GM19025 (cell line): ENCODE data around the gene RGL3.
"Not testable (repeated sequence)": the region's sequence is repeated elsewhere in the genome, so short reads cannot be mapped to it uniquely, and the experiment has no call there.

ENCODE experiments used
- ATAC-seq: cut with Tn5 transposase; IDR thresholded peaks from one replicate; pipeline ENCODE4 v1.9.1; 2021; ENCODE audit warnings: mild to moderate bottlenecking, low read depth, moderate library complexity; ENCODE audit not compliant: unreplicated experiment

The RGL3 gene, protein sequence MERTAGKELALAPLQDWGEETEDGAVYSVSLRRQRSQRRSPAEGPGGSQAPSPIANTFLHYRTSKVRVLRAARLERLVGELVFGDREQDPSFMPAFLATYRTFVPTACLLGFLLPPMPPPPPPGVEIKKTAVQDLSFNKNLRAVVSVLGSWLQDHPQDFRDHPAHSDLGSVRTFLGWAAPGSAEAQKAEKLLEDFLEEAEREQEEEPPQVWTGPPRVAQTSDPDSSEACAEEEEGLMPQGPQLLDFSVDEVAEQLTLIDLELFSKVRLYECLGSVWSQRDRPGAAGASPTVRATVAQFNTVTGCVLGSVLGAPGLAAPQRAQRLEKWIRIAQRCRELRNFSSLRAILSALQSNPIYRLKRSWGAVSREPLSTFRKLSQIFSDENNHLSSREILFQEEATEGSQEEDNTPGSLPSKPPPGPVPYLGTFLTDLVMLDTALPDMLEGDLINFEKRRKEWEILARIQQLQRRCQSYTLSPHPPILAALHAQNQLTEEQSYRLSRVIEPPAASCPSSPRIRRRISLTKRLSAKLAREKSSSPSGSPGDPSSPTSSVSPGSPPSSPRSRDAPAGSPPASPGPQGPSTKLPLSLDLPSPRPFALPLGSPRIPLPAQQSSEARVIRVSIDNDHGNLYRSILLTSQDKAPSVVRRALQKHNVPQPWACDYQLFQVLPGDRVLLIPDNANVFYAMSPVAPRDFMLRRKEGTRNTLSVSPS

DNA sequence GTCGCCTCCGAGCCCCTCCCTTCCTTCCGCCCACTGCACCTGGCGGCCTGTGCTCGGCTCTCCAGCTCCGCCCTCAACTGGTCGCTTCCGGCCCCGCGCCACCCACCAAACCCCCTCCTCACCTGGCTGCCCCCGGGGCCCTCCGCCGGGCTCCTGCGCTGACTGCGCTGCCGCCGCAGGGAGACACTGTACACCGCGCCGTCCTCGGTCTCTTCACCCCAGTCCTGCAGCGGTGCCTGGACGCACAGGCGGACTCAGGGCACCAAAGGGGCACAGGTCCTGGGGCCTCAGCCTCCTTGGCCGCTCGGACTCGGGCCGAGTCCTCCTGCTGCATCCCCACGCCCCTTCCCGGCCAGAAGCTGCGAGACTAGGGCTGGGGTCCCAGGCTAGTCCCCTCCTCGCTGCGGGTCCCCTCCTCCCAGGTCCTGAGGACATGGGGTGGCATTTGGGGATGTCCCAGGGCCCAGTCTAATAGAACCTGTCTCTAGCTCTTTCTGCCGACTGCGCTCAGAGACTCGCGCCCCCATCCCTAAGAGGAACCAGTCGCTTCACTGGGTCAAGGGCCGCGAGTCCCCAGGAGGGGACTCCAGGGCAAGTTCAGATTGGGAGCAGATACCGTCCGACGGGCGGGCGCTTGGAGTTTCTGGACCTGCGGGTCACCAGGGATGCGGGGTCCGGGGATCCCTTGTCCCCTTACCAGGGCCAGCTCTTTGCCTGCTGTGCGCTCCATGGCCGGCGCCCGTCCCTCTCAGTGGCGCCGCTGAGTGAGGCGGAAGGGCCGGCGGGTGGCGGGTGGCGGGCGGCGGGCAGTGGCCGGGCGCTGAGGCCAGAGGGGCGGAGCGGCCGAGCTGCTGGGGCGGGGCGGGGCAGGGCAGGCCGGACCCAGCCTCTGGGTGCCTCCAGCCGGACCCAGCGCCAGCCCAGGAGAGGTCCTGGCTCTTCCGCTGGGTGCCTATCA is at the start of gene RGL3:
Gene RGL3 (minus strand): TSS at position 766 of the 958 bp plus-strand sequence. CDS start 36 bp downstream, at position 730.
- no peak for ATAC-seq

DNA sequence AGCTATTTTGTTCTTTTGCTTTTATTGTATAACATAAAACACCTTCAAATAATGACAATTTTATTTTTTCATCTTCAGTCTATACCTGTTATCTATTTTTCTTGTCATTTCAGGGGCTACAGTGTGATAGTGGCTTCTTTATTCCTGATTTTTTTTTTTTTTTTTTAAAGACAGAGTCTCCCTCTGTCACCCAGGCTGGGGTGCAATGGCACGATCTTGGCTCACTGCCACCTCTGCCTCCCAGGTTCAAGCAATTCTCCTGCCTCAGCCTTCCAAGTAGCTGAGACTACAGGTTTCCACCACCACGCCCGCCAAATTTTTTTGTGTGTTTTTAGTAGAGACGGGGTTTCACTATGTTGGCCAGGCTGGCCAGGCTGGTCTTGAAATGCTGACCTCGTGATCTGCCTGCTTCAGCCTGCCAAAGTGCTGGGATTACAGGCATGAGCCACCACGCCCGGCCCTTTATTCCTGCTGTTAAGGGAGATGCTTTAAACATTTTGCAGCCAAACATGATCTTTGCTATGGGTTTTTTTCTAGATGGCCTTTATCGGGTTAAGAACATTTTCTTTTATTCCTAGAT is 49.2 kb upstream of the RGL3 start:
- ATAC-seq: not testable (repeated sequence)

DNA sequence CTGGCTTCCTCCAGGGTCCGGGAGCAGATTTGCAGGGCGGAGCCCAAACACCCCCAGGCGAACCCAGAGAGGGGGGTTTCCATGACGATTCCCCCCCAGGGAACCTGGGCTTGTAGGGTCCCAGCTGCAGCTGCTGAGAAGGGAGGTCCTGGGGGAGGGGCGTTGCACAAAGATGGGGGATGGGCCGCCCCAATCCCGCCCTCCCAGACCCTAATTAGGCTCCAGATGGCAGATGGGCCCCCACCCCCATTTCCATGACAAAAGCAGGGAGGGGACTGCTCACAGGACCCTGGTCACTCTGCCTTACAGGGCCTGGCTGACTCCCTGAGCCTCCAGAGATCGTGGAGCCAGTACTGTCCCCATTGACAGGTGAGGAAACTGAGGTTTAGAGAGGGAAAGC is 46.5 kb upstream of the RGL3 start:
- no peak for ATAC-seq

DNA sequence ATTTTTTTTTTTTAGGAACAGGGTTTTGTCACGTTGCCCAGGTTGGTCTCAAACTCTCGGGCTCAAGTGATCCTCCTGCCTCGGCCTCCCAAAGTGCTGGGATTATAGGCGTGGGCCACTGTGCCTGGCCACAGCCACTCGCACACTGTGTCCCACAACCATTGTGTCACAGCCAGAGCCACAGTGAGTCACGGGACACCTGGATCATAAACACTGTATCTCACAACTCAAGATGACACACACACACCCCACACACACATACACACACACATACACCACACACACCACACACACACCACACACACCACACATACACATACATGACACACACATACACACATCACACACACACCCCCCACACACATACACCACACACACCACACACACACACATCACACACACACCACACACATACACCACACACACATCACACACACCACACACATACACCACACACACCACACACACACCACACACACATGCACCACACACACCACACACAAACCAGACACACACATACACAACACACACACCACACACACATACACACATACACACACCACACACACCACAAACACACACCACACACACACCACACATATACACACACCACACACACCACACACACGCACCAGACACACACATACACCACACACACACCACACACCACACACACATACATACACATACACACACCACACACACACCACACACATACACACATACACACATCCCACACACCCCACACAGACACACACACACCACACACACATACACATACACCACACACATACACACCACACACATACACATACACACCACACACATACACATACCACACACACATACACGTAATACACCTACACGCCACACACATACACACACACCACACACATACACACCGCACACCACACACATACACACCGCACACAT is 45.5 kb upstream of the RGL3 start:
- no peak for ATAC-seq

DNA sequence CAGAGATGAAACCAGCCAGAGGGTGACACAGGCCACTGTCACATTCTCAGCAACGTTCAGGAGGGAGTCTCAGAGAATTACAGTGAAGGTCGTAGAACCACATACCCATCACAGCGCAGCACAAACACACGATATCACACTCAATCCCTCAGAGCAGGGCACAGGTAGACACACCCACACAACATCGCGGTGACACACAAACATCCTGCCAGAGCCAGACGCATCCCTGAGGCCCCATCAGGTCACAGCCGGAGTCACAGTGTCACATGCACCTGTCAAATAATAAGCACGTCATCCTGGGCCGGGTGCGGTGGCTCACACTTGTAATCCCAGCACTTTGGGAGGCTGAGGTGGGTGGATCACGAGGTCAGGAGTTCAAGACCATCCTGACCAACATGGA is 44.3 kb upstream of the RGL3 start:
- ATAC-seq: no peak

DNA sequence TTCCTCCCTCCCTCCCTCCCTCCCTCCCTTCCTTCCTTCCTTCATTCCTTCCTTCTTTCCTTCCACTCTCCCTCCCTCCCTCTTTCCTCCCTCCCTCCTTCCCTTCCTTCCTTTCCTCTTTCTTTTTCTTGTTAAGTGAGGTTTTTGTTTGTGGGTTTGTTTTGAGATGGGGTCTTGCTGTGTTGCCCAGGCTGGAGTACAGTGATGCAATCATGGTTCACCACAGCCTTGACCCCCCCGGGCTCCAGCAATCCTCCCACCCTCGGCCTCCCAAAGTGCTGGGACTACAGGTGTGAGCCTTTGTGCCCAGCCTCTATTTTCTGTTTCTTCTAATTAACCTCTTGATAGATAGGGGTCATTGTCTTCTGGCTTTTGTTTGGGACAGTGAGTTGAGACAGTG is 42.3 kb upstream of the RGL3 start:
- no peak for ATAC-seq

DNA sequence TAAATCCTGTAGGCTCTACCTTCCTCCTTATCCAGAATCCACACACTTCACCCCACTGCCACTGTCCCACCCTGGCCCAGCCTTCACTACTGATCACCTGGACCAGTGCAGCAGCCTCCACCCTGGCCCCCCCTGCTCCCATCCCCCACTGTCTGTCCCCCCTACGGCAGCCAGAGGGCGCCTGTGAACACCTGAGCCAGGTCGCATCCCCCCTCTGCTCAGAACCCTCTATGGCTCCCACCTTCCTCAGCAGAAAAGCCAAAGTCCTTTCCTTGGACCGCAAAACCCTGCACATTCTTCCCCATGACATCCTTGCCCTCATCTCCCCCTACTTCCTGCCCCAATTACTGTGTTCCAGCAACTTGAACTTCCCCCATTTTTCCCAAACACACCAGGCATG is 41.1 kb upstream of the RGL3 start:
- ATAC-seq: no peak

DNA sequence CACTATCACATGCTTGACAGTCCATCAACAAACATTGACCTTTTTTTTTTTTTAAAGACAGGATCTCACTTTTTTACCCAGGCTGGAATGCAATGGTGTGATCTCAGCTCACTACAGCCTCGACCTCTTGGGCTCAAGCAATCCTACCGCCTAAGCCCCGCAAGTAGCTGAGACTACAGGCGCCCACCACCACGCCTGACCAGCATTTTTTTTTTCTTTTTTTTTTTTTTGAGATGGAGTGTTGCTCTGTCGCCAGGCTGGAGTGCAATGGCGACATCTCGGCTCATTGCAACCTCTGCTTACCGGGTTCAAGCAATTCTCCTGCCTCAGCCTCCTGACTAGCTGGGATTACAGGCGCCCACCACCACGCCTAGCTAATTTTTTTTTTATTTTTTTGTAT is 39.8 kb upstream of the RGL3 start:
- ATAC-seq: not testable (repeated sequence)

DNA sequence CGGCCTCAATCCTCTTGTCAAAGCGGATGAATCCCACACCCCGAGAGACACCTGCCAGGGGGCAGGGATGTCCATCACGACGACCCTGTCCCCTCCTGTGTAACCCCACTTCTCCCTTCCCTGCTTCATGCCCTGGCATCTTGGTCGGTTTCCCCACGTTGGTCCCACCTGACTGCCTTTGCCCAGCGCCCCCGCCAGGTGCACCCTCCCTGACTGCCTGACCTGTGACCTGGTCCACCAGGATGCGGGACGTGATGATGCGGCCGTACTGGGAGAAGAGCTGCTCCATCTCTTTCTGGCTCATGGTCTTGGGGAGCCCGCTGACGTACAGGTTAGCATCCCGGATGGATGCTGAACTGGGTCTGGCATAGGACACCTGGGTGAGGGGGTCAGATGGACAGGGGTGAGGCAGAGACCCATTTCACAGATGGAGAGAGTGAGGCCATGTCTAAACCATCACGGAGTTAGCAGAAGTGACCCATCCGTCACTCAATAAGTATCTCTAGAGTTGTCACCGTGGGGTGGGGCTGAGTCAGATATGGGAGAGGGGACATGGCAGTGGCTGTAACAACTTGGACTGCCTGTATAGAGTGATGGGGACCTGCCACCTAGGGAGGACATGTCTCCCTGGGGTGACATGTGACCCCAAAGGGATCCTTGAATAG is 39.3 kb upstream of the RGL3 start:
- ATAC-seq: no peak

DNA sequence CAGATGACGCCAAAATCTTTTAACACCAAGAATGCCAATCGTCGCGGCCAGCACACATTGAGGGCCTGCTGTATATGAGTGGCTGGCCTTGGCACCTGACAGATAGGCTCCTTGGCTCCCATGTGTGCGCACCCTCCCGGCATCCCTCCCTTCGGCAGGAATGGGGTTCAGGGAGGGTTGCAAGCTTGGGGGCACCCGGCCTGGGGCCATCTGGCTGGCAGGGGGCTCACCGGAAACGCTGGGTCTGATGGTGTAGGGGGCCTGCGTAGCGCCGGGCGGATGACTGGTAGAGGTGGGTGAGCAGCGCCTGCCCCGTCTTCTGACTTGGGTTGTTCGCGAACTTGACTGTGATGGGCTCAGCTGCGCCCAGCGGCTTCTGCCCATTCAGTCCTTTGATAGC is 38.7 kb upstream of the RGL3 start:
- no peak for ATAC-seq

DNA sequence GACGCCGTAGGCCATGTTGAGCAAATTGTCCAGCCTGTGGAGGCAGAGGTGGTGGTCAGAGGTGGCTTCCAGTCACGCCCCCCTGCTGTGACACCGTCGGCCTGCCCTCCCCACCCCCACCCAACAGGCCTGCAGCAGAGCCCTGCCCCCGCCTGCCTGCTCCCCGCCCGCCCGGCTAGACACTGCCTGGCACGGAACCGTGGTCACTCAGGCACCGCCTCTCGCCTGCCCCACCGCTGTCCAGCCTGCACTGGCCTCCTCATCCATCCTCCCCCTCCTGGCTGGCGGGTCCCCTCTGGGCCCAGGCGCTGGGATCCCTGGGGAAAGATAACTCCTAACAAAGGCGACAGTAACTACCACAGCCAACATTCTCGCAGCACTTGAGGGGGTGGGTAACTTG is 38.0 kb upstream of the RGL3 start:
- ATAC-seq: no peak

DNA sequence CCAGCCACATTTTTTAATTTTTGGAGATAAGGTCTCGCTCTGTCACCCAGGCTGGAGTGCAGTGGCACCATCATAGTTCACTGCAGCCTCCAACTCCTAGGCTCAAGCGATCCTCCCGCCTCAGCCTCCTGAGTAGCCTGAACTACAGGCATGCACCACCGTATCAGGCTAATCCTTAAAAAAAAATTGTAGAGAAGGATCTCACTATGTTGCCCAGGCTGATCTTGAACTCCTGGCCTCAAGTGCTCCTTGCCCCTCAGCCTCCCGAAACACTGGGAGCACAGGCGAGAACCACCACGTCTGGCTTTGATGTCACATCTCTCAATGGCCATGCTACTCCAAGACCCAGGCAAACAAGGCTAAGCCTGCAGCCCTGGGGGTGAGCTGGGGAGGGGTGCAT is 37.5 kb upstream of the RGL3 start:
- no peak for ATAC-seq

DNA sequence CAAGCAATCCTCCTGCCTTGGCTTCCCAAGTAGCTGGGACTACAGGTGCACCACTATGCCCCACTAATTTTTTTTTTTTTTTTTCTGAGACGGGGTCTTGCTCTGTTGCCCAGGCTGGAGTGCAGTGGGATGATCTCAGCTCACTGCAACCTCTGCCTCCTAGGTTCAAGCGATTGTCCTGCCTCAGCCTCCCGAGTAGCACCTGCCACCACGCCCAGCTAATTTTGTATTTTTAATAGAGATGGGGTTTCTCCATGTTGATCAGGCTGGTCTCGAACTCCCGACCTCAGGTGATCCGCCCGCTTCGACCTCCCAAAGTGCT is 36.1 kb upstream of the RGL3 start:
- not testable (repeated sequence) for ATAC-seq

DNA sequence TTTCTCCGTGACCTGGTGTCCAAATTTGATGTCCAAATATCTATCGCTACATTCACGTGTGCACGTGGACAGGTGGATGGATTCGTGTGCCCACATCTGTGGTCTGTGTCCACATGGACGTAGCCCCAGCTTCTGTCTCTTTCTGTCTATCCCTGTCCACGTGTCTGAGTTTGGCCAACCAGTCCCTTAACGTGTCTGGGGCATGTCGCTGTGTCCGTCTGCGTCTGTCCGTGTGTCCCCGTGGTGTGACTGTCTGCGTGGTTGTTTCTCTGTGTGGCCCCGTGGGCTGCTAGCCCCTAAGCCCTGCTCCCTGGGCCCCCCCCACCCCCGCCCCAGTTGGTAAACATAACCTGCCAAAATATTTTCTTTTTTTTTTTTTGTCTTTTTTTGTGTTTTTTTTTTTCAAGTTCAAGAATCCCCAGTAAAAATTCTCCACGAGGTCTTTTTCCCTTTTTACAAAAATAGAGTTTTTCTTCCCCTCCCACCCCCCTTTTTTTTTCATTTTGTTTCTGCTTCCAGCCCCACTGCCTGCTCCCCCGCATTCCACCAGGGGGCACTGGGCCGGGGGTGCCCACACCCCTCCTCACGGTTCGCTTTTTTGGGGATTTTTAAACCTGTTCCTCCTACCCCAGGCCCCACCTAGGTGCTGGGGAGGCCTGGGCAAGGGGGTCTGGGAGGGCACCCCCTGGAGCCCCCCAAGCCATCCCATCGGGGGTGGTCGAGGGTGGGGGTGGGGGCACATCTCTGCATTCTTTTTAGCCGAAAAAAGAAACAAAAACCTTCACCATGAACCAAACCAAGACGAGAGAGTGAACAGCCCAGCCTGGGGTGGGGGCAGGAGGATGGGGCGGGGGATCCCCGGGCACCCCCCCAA is 34.6 kb upstream of the RGL3 start:
- ATAC-seq: no peak

DNA sequence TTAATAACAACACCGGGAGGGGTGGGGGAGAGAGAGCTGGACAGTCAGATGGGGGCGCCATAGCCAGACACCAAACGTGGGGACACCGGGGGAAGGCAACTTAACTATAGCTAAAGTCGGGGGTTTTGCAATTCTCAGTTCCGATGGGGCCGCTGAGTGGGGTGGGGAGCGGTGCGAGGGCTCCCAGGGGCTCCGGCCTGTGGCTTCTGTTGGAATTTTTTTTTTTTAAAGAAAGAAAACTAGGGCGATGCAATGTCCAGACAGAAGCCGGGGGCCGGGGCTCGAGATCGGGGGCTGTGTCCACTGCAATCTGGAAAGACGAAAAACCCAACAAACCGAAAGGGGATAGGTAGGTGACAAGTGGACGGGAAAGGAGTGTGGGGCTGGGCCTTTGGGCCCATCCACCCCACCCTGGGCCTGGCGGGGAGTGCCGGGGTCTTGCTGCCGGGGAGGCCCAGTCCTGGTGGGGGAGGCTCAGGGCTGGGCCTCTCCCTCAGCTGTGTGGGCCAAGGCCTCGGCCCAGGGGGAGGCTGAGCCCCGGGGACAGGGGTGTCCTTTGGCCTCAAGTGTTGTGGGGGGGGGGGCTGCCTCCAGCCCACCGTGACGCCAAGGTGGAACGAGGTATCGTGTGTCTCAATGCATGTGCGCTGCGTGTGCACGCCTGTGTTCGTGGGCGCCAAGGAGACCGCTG is 33.7 kb upstream of the RGL3 start:
- no peak for ATAC-seq

DNA sequence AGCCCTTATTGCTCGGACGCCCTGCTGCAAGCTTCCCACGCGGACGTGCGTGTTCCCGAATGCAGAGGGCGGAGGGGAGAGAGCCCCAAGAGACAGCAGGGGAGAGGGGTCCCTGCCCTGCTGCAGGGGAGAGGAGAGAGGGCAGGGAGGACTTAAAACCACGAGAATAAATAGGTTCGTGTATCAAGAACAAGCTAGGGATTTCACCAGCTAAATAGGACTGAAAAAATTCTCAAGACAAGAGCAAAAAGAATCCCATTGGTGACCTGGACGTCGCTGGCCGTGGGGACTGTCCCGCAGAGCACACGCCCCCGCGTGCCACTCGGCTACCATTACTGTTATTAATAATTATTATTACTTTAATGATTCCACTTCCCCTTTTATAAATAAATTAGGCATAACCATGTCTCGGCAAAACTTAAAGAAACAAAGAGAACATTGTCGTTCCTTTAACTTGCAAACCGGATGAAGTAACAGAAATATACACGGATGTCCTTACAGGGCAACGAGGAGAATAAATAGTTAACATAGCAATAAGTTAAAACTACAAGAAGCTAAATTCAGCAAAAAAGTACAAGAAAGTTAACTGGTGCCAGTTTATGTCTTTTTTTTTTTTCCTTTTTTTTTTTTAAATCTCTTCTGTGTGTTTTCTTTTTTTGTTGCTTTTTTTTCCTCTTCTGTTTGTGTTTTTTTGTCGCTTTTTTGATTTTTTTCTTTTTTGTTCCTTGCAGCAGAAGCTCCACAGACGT is 32.9 kb upstream of the RGL3 start:
- ATAC-seq: no peak

DNA sequence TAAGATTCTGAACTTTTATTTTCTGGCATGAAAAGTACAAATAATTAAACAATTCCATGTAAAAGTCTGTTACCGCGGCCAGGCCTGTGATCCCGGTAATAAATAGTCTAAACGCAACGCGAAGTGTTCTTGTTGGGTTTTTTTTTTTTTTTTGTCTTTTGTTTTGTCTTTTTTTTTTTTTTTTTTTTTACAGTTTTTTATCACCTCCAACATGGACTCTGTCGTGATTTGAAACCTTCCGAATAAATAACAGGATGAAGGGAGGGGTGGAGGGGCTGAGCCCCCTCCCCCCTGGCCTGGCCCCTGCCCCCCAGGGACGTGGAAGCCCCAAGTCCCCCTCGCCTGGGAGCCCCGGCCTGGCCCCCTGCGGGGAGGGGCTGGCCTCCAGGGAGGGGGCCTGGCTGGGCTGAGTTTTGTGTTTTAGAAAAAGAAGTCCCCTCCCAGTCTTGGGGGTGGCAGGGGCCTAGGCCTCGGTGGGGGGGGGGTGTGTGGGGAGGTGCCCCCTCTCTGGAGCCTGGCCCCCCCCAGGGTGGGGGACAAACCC is 32.3 kb upstream of the RGL3 start:
- ATAC-seq: no peak
